Endothelial cell of hepatic sinusoid (primary cell): Measurements from ENCODE around the gene ZNF280B.
"Not testable (repeated sequence)": the region's sequence is repeated elsewhere in the genome, so short reads cannot be mapped to it uniquely, and the experiment has no call there.

Experiments used
- in situ Hi-C: cut with HindIII; loops from 2 replicates; pipeline ENCODE4 v1.10.0; 2017; ENCODE audit warnings: low sequenced_read_pairs

Gene ZNF280B

GRCh38 chr22:22465094-22465602, 43.4 kb downstream of the ZNF280B start:
- in situ Hi-C loops = no loop called here

GRCh38 chr22:22464541-22465054, 43.9 kb downstream of the ZNF280B start:
- in situ Hi-C loops = no loop called here

GRCh38 chr22:22463855-22464540, 44.5 kb downstream of the ZNF280B start:
- in situ Hi-C loops = no loop called here

- in situ Hi-C loops = no loop called here
Observed at GRCh38 chr22:22462813-22463567, 45.6 kb downstream of the ZNF280B start.

GRCh38 chr22:22461583-22461982, 47.0 kb downstream of the ZNF280B start:
- in situ Hi-C loops = no loop called here

- in situ Hi-C loops = no loop called here
Observed at GRCh38 chr22:22461111-22461510, 47.4 kb downstream of the ZNF280B start.

GRCh38 chr22:22460635-22461034, 47.9 kb downstream of the ZNF280B start:
- in situ Hi-C loops = no loop called here

- in situ Hi-C loops = no loop called here
Observed at GRCh38 chr22:22460060-22460459, 48.5 kb downstream of the ZNF280B start.

- in situ Hi-C loops = no loop called here
Observed at GRCh38 chr22:22458896-22459588, 49.5 kb downstream of the ZNF280B start.

GRCh38 chr22:22458387-22458786, 50.2 kb downstream of the ZNF280B start:
- in situ Hi-C loops = no loop called here

GRCh38 chr22:22454997-22455396, 53.5 kb downstream of the ZNF280B start:
- in situ Hi-C loops = no loop called here

GRCh38 chr22:22452996-22453686, 55.4 kb downstream of the ZNF280B start:
- in situ Hi-C loops = no loop called here

GRCh38 chr22:22452211-22452610, 56.3 kb downstream of the ZNF280B start:
- in situ Hi-C loops = no loop called here

GRCh38 chr22:22450343-22450839, 58.2 kb downstream of the ZNF280B start:
- in situ Hi-C loops = no loop called here

GRCh38 chr22:22449819-22450218, 58.7 kb downstream of the ZNF280B start:
- in situ Hi-C loops = no loop called here

GRCh38 chr22:22446517-22446916, 62.0 kb downstream of the ZNF280B start:
- in situ Hi-C loops = no loop called here

- in situ Hi-C loops = not testable (repeated sequence)
Observed at GRCh38 chr22:22444007-22444589, 64.4 kb downstream of the ZNF280B start.

GRCh38 chr22:22442928-22443709, 65.4 kb downstream of the ZNF280B start:
- in situ Hi-C loops = no loop called here

GRCh38 chr22:22441626-22442025, 66.9 kb downstream of the ZNF280B start:
- in situ Hi-C loops = not testable (repeated sequence)
